ENCODE results near the gene DHCR7. TPM values are rescaled to one million over a fixed set of nuclear protein-coding genes. Genes with fewer than 3 reads are reported as not detected.

DHCR7 gene
- total and polyA plus RNA-seq, 2 experiments from 2014 or later: 50.0 to 158 TPM

- H3K36me3 ChIP-seq: peaks cover under 1% of the 10 kb centered on the region
These were observed 18.0 kb downstream of the DHCR7 start for GRCh38 chr11:71430166-71430565.

DNA sequence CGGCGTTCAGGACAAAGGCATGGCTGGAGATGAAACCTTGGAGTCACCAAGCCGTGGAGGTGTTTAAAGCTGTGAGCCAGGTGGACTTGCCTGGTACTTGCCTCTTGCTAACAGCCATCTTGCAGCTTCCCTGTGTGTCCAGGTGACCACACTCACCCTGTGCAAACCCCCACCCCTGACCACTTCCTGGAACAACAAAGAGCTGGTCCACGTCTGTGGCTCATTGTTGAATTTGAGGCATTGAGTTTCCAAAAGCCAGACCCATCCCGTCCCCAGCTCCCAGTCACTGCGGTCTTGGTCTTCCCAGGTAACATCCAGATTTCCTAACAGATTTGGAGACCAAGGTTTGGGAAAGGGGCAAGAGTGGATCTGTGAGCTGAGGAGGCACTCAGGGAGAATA, 18.5 kb downstream of the DHCR7 start:
- Histone ChIP-seq H3K27ac (no peak overlapping the region), H3K27me3 (no peaks in the 10 kb centered on the region), H3K4me1 (ENCODE audit: low read depth) (no peaks in the 10 kb centered on the region), H3K4me3 (no peak overlapping the region), H3K9me3 (ENCODE audit: low read depth) (no peaks in the 10 kb centered on the region), H3K36me3 (no peaks in the 10 kb centered on the region)
- DNase-seq (ENCODE audit: low read depth in 1 of 2, low spot score in 1 of 2): no peak
- TF ChIP-seq, protein P1, sequence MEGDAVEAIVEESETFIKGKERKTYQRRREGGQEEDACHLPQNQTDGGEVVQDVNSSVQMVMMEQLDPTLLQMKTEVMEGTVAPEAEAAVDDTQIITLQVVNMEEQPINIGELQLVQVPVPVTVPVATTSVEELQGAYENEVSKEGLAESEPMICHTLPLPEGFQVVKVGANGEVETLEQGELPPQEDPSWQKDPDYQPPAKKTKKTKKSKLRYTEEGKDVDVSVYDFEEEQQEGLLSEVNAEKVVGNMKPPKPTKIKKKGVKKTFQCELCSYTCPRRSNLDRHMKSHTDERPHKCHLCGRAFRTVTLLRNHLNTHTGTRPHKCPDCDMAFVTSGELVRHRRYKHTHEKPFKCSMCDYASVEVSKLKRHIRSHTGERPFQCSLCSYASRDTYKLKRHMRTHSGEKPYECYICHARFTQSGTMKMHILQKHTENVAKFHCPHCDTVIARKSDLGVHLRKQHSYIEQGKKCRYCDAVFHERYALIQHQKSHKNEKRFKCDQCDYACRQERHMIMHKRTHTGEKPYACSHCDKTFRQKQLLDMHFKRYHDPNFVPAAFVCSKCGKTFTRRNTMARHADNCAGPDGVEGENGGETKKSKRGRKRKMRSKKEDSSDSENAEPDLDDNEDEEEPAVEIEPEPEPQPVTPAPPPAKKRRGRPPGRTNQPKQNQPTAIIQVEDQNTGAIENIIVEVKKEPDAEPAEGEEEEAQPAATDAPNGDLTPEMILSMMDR (IDR thresholded peaks at IDR 0.05; ENCODE audit: low read depth, low read length): no peak

More at GRCh38 chr11:71430166-71430565, 18.0 kb downstream of the DHCR7 start:
- TF ChIP-seq, protein P1 (IDR thresholded peaks at IDR 0.05; ENCODE audit: low read depth, low read length): no peak
- Histone ChIP-seq H3K27me3 (no peaks in the 10 kb centered on the region), H3K4me3 (no peak overlapping the region), H3K9me3 (ENCODE audit: low read depth) (no peaks in the 10 kb centered on the region), H3K27ac (no peak overlapping the region), H3K4me1 (ENCODE audit: low read depth) (no peaks in the 10 kb centered on the region)
- no peak for DNase-seq (ENCODE audit: low read depth in 1 of 2, low spot score in 1 of 2)

DNA sequence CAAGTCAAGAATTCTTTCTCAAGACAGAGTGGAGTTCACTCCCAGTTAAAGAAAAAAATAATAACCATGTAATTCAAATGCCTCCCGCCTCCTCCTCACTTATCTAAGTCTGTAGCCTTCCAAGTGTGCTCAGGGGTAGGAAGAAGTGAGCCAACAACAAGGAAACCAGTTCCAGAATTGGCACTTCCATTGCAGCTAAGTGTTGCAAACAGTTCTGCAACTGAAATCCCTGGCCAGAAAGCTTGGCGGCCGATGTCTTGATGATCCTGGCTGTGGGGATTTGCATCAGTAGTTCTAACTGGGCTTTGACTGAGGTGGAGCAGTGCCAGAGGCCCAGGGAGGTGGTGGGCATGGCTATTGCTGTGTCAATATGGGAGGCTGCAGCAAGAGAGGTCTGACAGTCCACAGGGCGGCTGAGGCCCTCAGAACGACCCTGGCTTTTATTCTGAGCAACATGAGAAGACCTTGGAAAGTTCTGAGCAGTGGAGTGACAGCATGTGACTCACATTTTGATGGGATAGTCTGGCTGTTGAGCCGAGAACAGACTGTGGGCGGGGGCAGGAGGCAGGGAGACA, 19.2 kb downstream of the DHCR7 start:
- Histone ChIP-seq H3K4me1 (ENCODE audit: low read depth) (no peaks in the 10 kb centered on the region), H3K27ac (no peak overlapping the region), H3K4me3 (no peak overlapping the region), H3K36me3 (no peaks in the 10 kb centered on the region), H3K27me3 (no peaks in the 10 kb centered on the region), H3K9me3 (ENCODE audit: low read depth) (no peaks in the 10 kb centered on the region)
- DNase-seq (ENCODE audit: low read depth in 1 of 2, low spot score in 1 of 2): peak in 1 of 2 donors; percentile 90
- TF ChIP-seq, protein P1 (IDR thresholded peaks at IDR 0.05; ENCODE audit: low read depth, low read length): no peak

DNA sequence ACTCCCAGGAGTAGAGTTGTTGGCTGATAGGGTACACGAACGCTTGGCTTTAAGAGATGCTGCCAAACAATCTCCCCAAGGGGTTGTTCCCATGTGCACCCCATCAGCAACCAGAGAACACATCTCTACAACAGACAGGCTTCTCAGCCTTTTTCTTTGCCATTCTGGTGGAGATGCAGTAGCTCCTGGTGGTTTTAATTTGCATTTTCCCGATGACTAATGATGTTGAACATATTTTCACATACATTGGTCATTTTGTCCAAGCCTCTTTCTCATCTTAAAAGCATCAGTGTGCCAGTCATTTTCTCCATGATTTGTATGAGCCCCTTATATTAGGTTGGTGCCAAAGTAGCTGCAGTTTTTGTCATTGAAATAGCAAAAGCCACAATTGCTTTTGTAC, 21.8 kb downstream of the DHCR7 start:
- TF ChIP-seq, protein P1 (IDR thresholded peaks at IDR 0.05; ENCODE audit: low read depth, low read length): no peak
- Histone ChIP-seq H3K4me1 (ENCODE audit: low read depth) (no peaks in the 10 kb centered on the region), H3K9me3 (ENCODE audit: low read depth) (no peaks in the 10 kb centered on the region), H3K36me3 (no peaks in the 10 kb centered on the region), H3K27ac (no peak overlapping the region), H3K27me3 (no peaks in the 10 kb centered on the region), H3K4me3 (no peak overlapping the region)
- no peak for DNase-seq (ENCODE audit: low read depth in 1 of 2, low spot score in 1 of 2)

DNA sequence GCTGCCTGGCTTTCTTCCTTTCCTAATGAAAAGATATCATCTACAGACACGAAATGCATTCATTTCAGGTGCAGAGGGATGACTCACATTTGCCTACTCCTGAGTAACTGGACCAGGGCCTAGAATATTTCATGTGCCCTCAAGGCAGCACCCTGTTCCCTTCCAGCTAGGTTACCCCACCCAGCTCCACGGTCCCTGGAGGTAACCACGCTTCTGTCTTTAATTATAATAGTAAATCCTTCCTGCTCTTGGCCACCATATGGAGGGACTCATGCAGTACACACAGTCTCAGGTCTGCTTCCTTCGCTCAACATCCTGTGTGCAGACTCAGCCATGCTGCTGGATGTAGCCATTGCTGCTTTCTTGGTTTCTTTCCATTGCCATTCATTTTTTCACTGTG, 22.3 kb downstream of the DHCR7 start:
- Histone ChIP-seq H3K4me3 (no peak overlapping the region), H3K36me3 (no peaks in the 10 kb centered on the region), H3K27ac (no peak overlapping the region), H3K27me3 (no peaks in the 10 kb centered on the region), H3K9me3 (ENCODE audit: low read depth) (no peaks in the 10 kb centered on the region), H3K4me1 (ENCODE audit: low read depth) (no peaks in the 10 kb centered on the region)
- TF ChIP-seq, protein P1 (IDR thresholded peaks at IDR 0.05; ENCODE audit: low read depth, low read length): no peak
- DNase-seq (ENCODE audit: low read depth in 1 of 2, low spot score in 1 of 2): no peak
